ENCODE data around the gene MSI2.

DNA sequence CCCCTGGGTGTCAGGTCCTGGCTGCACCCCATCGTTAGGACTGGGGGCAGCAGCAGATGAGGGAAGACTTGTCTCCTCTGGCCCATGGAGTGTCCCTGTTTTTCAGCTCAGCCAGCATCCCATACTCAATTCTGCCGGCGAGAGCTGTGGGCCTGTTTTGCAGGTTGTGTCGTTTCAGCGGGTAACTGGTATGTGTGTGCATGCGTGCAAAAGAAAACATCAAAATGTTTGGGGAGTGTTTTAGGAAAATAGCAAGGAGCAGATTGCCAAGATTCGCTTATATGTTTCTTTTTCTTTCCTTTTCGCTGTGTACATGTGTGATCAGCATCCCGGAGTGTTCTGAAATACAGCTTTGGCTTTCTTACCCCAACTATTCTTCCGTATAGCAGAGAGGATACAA is 34.7 kb downstream of the MSI2 start:
- TF ChIP-seq, protein P1, sequence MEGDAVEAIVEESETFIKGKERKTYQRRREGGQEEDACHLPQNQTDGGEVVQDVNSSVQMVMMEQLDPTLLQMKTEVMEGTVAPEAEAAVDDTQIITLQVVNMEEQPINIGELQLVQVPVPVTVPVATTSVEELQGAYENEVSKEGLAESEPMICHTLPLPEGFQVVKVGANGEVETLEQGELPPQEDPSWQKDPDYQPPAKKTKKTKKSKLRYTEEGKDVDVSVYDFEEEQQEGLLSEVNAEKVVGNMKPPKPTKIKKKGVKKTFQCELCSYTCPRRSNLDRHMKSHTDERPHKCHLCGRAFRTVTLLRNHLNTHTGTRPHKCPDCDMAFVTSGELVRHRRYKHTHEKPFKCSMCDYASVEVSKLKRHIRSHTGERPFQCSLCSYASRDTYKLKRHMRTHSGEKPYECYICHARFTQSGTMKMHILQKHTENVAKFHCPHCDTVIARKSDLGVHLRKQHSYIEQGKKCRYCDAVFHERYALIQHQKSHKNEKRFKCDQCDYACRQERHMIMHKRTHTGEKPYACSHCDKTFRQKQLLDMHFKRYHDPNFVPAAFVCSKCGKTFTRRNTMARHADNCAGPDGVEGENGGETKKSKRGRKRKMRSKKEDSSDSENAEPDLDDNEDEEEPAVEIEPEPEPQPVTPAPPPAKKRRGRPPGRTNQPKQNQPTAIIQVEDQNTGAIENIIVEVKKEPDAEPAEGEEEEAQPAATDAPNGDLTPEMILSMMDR (IDR thresholded peaks at IDR 0.05) = no peak
- no peak for TF ChIP-seq POLR2A (IDR thresholded peaks at IDR 0.05)
